Panc1 (cell line): ENCODE measurements around the gene ATP6V1C2. TPM values are rescaled to one million over a fixed set of nuclear protein-coding genes. Genes with fewer than 3 reads are reported as not detected.
A peak's percentile ranks its signal among the peaks of the same experiment; 100 is the strongest.

Experiments used
- ATAC-seq: fragments of 200-7000 bp; cut with Tn5 transposase; 2 replicates; pipeline ENCODE4 v1.9.1; 2020; ENCODE audit warnings: mild to moderate bottlenecking, moderate library complexity
- BruUV-seq: library from RNA; stranded (reverse); fragments of 400-500 nt; replicated peaks from 2 replicates; lab custom pipeline; 2021; lab: Mats Ljungman, UMichigan
- CTCF ChIA-PET: fragments of 300-600 bp; sonication (Branson Sonifier 250); formaldehyde crosslinking; loops from one replicate; lab custom pipeline; 2022; ENCODE audit warnings: antibody characterized with exemption; lab: Charles Lee
- POLR2A ChIA-PET: fragments of 300-600 bp; sonication (Branson Sonifier 250); formaldehyde crosslinking; loops from one replicate; lab custom pipeline; 2022; ENCODE audit warnings: antibody characterized with exemption; lab: Charles Lee
- DNase-seq: peaks from one replicate; pipeline ENCODE4 v3.0.0-alpha.2; 2010; ENCODE audit warnings: low read depth, low spot score
- H3K27ac ChIP-seq: 2 replicates; pipeline ENCODE4 v1.5.1; 2011; ENCODE audit warnings: mild to moderate bottlenecking, low read length, inconsistent platforms
- H3K27me3 ChIP-seq: fragments of 200-500 bp; sonication (Bioruptor generic); 2 replicates; pipeline ENCODE4 v1.6.0; 2014; ENCODE audit warnings: low read length, inconsistent platforms; ENCODE audit not compliant: control insufficient read depth, insufficient read depth
- H3K36me3 ChIP-seq: fragments of 200-500 bp; sonication (Bioruptor generic); 2 replicates; pipeline ENCODE4 v1.5.1; 2014; ENCODE audit warnings: inconsistent platforms, mild to moderate bottlenecking, low read length, moderate library complexity; ENCODE audit not compliant: control insufficient read depth, insufficient read depth
- H3K4me1 ChIP-seq: 2 replicates; pipeline ENCODE4 v1.5.1; 2011; ENCODE audit warnings: inconsistent platforms, mild to moderate bottlenecking, low read length, moderate library complexity; ENCODE audit not compliant: control insufficient read depth, insufficient read depth
- H3K4me3 ChIP-seq, 2 experiments: 2 replicates each; pipeline ENCODE4 v1.5.1; 2011 to 2012; ENCODE audit warnings: low read depth in 2 of 2, low read length in 2 of 2, mild to moderate bottlenecking in 2 of 2, inconsistent platforms in 1 of 2, moderate library complexity in 1 of 2
- H3K9me3 ChIP-seq: fragments of 200-500 bp; sonication (Bioruptor generic); 2 replicates; pipeline ENCODE4 v1.5.1; 2014; ENCODE audit warnings: low read depth, mild to moderate bottlenecking, inconsistent platforms, low read length, moderate library complexity; ENCODE audit not compliant: control insufficient read depth, insufficient read depth
- CTCF ChIP-seq: fragments of 450-650 bp; IDR thresholded peaks from 2 replicates; pipeline ENCODE4 v1.5.1; 2017; ENCODE audit warnings: mild to moderate bottlenecking
- POLR2AphosphoS5 ChIP-seq: IDR thresholded peaks from 2 replicates; pipeline ENCODE4 v1.6.1; 2012; ENCODE audit warnings: mild to moderate bottlenecking, low read depth, low read length, moderate library complexity
- REST ChIP-seq, 2 experiments: IDR thresholded peaks; 2 replicates each; pipeline ENCODE4 v1.6.1; 2011 to 2012; ENCODE audit warnings: low read depth in 2 of 2, control low read depth in 1 of 2, low read length in 1 of 2, mild to moderate bottlenecking in 1 of 2, moderate library complexity in 1 of 2; ENCODE audit not compliant: insufficient read depth in 1 of 2
- SIN3A ChIP-seq: IDR thresholded peaks from 2 replicates; pipeline ENCODE4 v1.6.1; 2012; ENCODE audit warnings: low read depth, mild to moderate bottlenecking, low read length, moderate library complexity, borderline replicate concordance; ENCODE audit not compliant: insufficient read depth
- TCF7L2 ChIP-seq: IDR thresholded peaks from 2 replicates; pipeline ENCODE4 v1.6.1; 2011; ENCODE audit warnings: mild to moderate bottlenecking, low read depth, low read length, inconsistent platforms
- in situ Hi-C: cut with HindIII; loops from 2 replicates; pipeline ENCODE4 v1.10.0; 2016; ENCODE audit warnings: low sequenced_read_pairs, low pct_unique_long_range_greater_than_20kb
- intact Hi-C: fragments of 100-400 bp; cut with micrococcal nuclease; formaldehyde crosslinking; loops from one replicate; pipeline ENCODE4 v1.10.0; 2022; ENCODE audit not compliant: unreplicated experiment
- total RNA-seq: library from RNA; stranded (reverse); gene quantifications from one replicate; pipeline ENCODE4 v1.2.1, GENCODE V29; 2021; ENCODE audit not compliant: unreplicated experiment

Gene ATP6V1C2
- total RNA-seq, 1 experiment from 2014 or later = 0.54 TPM

- in situ Hi-C loops (no loop called here), intact Hi-C loops (no loop called here)
- Histone ChIP-seq H3K9me3 (no peaks in the 10 kb centered on the region), H3K27ac (peak overlapping the region; percentile 90), H3K27me3 (no peaks in the 10 kb centered on the region), H3K4me3 (peak overlapping the region; percentile 84 to 100), H3K4me1 (peaks cover 5% of the 10 kb centered on the region; the same call in 1 of the 2 replicates), H3K36me3 (peaks cover 7% of the 10 kb centered on the region; the same call in 1 of the 2 replicates)
- CTCF ChIA-PET = interaction anchor here (0.5 kb wide), 1 partner anchor 12 kb away, joined by 4 read pairs; no protein-coding TSS in a partner anchor
- no peak for DNase-seq
- peak; percentile 49 for ATAC-seq
- BruUV-seq = no TSS peak
- POLR2A ChIA-PET = interaction anchor here (0.6 kb wide), 1 partner anchor 100 kb away, joined by 5 read pairs; no protein-coding TSS in a partner anchor
- no peak for TF ChIP-seq CTCF
- TF ChIP-seq TCF7L2 = no peak
- TF ChIP-seq REST (IDR thresholded peaks at IDR 0.05; ENCODE audit: insufficient read depth in 1 of 2, low read depth in 2 of 2, low read length in 1 of 2) = no peak
- no peak for TF ChIP-seq SIN3A
- TF ChIP-seq POLR2AphosphoS5 = no peak
Observed at GRCh38 chr2:10688921-10689807, 32.3 kb upstream of the ATP6V1C2 start.

GRCh38 chr2:10691521-10691920 is 29.9 kb upstream of the ATP6V1C2 start:
- no TSS peak for BruUV-seq
- H3K4me3 ChIP-seq = no peak overlapping the region
- H3K27me3 ChIP-seq = no peaks in the 10 kb centered on the region
- in situ Hi-C loops (no loop called here), intact Hi-C loops (no loop called here)
- POLR2A ChIA-PET = no interaction called here
- ATAC-seq (no peak), DNase-seq (no peak)
- no peaks in the 10 kb centered on the region; the same call in 1 of the 2 replicates for H3K36me3 ChIP-seq
- no peak overlapping the region for H3K27ac ChIP-seq
- no peaks in the 10 kb centered on the region for H3K9me3 ChIP-seq
- CTCF ChIA-PET = interaction anchor here (0.6 kb wide), 1 partner anchor 141 kb away, joined by 3 read pairs; no protein-coding TSS in a partner anchor
- TF ChIP-seq CTCF (no peak), SIN3A (no peak), POLR2AphosphoS5 (no peak), TCF7L2 (no peak), REST (IDR thresholded peaks at IDR 0.05; ENCODE audit: insufficient read depth in 1 of 2, low read depth in 2 of 2, low read length in 1 of 2) (no peak)
- peaks cover 5% of the 10 kb centered on the region; the same call in 1 of the 2 replicates for H3K4me1 ChIP-seq
